ENCODE results near the gene SMYD3. TPM values are rescaled to one million over a fixed set of nuclear protein-coding genes. Genes with fewer than 3 reads are reported as not detected.

SMYD3 gene
- total RNA-seq, 1 experiment from 2014 or later: 17.4 TPM

- no peak for ATAC-seq
- no peak for DNase-seq (ENCODE audit: low read depth, low spot score)
- H3K27ac ChIP-seq (ENCODE audit: low read length): no peak overlapping the region
- no peaks in the 10 kb centered on the region for H3K9me3 ChIP-seq (ENCODE audit: control insufficient read depth, insufficient read depth, low read depth, low read length)
- TF ChIP-seq SIN3A (IDR thresholded peaks at IDR 0.05; ENCODE audit: borderline replicate concordance, insufficient read depth, low read depth, low read length) (no peak), POLR2AphosphoS5 (IDR thresholded peaks at IDR 0.05; ENCODE audit: low read depth, low read length) (no peak), CTCF (IDR thresholded peaks at IDR 0.05) (no peak), REST (IDR thresholded peaks at IDR 0.05; ENCODE audit: insufficient read depth in 1 of 2, low read depth in 2 of 2, low read length in 1 of 2) (no peak), TCF7L2 (IDR thresholded peaks at IDR 0.05; ENCODE audit: low read depth, low read length) (no peak)
- no peaks in the 10 kb centered on the region for H3K4me1 ChIP-seq (ENCODE audit: control insufficient read depth, insufficient read depth, low read length)
- H3K36me3 ChIP-seq (ENCODE audit: control insufficient read depth, insufficient read depth, low read length): no peaks in the 10 kb centered on the region
- in situ Hi-C loops (cut with HindIII; ENCODE audit: low pct_unique_long_range_greater_than_20kb, low sequenced_read_pairs): no loop called here
- CTCF ChIA-PET: no interaction called here
- intact Hi-C loops (cut with micrococcal nuclease; ENCODE audit: unreplicated experiment): no loop called here
- BruUV-seq (replicated peaks): no TSS peak
- POLR2A ChIA-PET: no interaction called here
- H3K4me3 ChIP-seq (ENCODE audit: low read depth in 2 of 2, low read length in 2 of 2): no peak overlapping the region
- no peaks in the 10 kb centered on the region for H3K27me3 ChIP-seq (ENCODE audit: control insufficient read depth, insufficient read depth, low read length)
Measured at GRCh38 chr1:246482805-246483568, 24.1 kb downstream of the SMYD3 start.

- no TSS peak for BruUV-seq (replicated peaks)
- TF ChIP-seq TCF7L2 (IDR thresholded peaks at IDR 0.05; ENCODE audit: low read depth, low read length) (no peak), CTCF (IDR thresholded peaks at IDR 0.05) (no peak), SIN3A (IDR thresholded peaks at IDR 0.05; ENCODE audit: borderline replicate concordance, insufficient read depth, low read depth, low read length) (no peak), REST (IDR thresholded peaks at IDR 0.05; ENCODE audit: insufficient read depth in 1 of 2, low read depth in 2 of 2, low read length in 1 of 2) (no peak), POLR2AphosphoS5 (IDR thresholded peaks at IDR 0.05; ENCODE audit: low read depth, low read length) (no peak)
- Histone ChIP-seq H3K4me1 (ENCODE audit: control insufficient read depth, insufficient read depth, low read length) (no peaks in the 10 kb centered on the region), H3K4me3 (ENCODE audit: low read depth in 2 of 2, low read length in 2 of 2) (no peak overlapping the region), H3K9me3 (ENCODE audit: control insufficient read depth, insufficient read depth, low read depth, low read length) (no peaks in the 10 kb centered on the region), H3K27me3 (ENCODE audit: control insufficient read depth, insufficient read depth, low read length) (no peaks in the 10 kb centered on the region), H3K36me3 (ENCODE audit: control insufficient read depth, insufficient read depth, low read length) (no peaks in the 10 kb centered on the region), H3K27ac (ENCODE audit: low read length) (no peak overlapping the region)
- ChIA-PET CTCF (no interaction called here), POLR2A (no interaction called here)
- ATAC-seq (no peak), DNase-seq (ENCODE audit: low read depth, low spot score) (no peak)
- intact Hi-C loops (cut with micrococcal nuclease; ENCODE audit: unreplicated experiment): no loop called here
- in situ Hi-C loops (cut with HindIII; ENCODE audit: low pct_unique_long_range_greater_than_20kb, low sequenced_read_pairs): no loop called here
Measured at GRCh38 chr1:246479061-246479460, 28.0 kb downstream of the SMYD3 start.

All from Panc1 (cell line).